Sigmoid colon (tissue), 4 donors: ENCODE results near the gene SKAP1.

Experiments used
- EP300 ChIP-seq, 4 donors: sonication (generic); formaldehyde crosslinking; IDR thresholded peaks; one replicate each; pipeline ENCODE4 v1.6.1; 2017; ENCODE audit warnings: antibody characterized with exemption in 4 of 4
- TF ChIP-seq, protein P1 (sequence below), 4 experiments: fragments of 450-650 bp in 3 of 4; fragments of 200-600 bp in 1 of 4; IDR thresholded peaks; one replicate each; pipeline ENCODE4 v1.5.1; 2016 to 2019; ENCODE audit warnings: antibody characterized with exemption in 4 of 4, mild to moderate bottlenecking in 3 of 4, moderate library complexity in 2 of 4

GRCh38 chr17:48128400-48128799 lies 301.6 kb downstream of the SKAP1 start:
- TF ChIP-seq, protein P1, sequence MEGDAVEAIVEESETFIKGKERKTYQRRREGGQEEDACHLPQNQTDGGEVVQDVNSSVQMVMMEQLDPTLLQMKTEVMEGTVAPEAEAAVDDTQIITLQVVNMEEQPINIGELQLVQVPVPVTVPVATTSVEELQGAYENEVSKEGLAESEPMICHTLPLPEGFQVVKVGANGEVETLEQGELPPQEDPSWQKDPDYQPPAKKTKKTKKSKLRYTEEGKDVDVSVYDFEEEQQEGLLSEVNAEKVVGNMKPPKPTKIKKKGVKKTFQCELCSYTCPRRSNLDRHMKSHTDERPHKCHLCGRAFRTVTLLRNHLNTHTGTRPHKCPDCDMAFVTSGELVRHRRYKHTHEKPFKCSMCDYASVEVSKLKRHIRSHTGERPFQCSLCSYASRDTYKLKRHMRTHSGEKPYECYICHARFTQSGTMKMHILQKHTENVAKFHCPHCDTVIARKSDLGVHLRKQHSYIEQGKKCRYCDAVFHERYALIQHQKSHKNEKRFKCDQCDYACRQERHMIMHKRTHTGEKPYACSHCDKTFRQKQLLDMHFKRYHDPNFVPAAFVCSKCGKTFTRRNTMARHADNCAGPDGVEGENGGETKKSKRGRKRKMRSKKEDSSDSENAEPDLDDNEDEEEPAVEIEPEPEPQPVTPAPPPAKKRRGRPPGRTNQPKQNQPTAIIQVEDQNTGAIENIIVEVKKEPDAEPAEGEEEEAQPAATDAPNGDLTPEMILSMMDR (IDR thresholded peaks at IDR 0.05): no peak
- TF ChIP-seq EP300 (IDR thresholded peaks at IDR 0.05): no peak
